H1 (cell line): ENCODE measurements around the gene ATP6V0D1.
"Not testable (repeated sequence)": the region's sequence is repeated elsewhere in the genome, so short reads cannot be mapped to it uniquely, and the experiment has no call there.

Experiments used
- CBX8 ChIP-seq: fragments of 300-800, 300-1000 bp; sonication (generic); IDR thresholded peaks from 2 replicates; pipeline ENCODE4 v1.7.1; 2016; ENCODE audit warnings: low read depth, low read length, borderline replicate concordance
- JUND ChIP-seq: IDR thresholded peaks from 2 replicates; pipeline ENCODE4 v1.6.1; 2011; ENCODE audit warnings: mild to moderate bottlenecking, improper control_type of control experiment, low read length
- SIN3A ChIP-seq, 2 experiments: IDR thresholded peaks in 1 of 2; conservative IDR thresholded peaks in 1 of 2; 2 replicates each; pipeline ENCODE4 v1.6.1; 2011 to 2012; ENCODE audit warnings: low read length in 2 of 2, improper control_type of control experiment in 1 of 2, low read depth in 1 of 2, mild to moderate bottlenecking in 1 of 2
- ZNF274 ChIP-seq: IDR thresholded peaks from 2 replicates; pipeline ENCODE4 v1.7.0; 2012; ENCODE audit warnings: low read length, borderline replicate concordance; ENCODE audit errors: extremely low read depth

DNA sequence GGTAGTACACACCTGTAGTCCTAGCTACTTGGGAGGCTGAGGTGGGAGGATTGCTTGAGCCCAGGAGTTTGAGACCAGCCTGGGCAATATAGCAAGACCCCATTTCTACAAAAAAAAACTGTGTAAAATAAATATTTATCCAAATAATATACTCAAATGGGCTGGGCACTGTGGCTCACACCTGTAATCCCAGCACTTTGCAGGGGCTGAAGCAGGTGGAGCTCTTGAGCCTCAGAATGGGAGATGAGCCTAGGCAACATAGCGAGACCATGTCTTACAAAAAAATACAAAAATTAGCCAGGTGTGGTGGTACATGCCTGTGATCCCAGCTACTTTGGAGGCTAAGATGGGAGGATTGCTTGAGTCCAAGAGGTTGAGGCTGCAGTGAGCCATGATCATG is 32.9 kb upstream of the ATP6V0D1 start:
- not testable (repeated sequence) for TF ChIP-seq SIN3A (conservative IDR thresholded peaks at IDR 0.05 in 1 of 2, IDR thresholded peaks at IDR 0.05 in 1 of 2; ENCODE audit: low read depth in 1 of 2, low read length in 2 of 2); CBX8; JUND; ZNF274
